Measurements from ENCODE around the gene ATG4B.

DNA sequence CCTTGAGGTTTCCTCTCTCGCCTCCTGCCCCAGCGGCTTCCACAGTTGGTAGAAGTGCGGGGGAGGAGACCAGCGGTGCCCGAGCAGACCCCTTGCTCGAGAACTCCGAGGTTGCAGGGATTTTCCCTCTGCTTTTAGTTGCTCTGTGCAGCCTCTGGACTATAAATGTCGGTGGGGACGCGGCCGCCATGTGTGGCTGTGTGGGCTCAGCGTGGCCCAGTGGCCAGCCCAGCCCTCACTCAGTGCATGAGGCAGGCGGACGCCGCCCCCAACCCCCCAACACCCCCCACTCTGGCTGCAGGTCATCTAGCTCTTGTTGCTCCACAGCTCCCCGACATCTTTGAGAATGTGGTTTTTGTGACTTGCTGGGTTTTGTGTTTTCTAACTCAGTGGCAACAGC, 81.6 kb downstream of the ATG4B start:
- TF ChIP-seq, protein P1, sequence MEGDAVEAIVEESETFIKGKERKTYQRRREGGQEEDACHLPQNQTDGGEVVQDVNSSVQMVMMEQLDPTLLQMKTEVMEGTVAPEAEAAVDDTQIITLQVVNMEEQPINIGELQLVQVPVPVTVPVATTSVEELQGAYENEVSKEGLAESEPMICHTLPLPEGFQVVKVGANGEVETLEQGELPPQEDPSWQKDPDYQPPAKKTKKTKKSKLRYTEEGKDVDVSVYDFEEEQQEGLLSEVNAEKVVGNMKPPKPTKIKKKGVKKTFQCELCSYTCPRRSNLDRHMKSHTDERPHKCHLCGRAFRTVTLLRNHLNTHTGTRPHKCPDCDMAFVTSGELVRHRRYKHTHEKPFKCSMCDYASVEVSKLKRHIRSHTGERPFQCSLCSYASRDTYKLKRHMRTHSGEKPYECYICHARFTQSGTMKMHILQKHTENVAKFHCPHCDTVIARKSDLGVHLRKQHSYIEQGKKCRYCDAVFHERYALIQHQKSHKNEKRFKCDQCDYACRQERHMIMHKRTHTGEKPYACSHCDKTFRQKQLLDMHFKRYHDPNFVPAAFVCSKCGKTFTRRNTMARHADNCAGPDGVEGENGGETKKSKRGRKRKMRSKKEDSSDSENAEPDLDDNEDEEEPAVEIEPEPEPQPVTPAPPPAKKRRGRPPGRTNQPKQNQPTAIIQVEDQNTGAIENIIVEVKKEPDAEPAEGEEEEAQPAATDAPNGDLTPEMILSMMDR (IDR thresholded peaks at IDR 0.05; ENCODE audit: low read length): no peak
- TF ChIP-seq EZH2 (IDR thresholded peaks at IDR 0.05; ENCODE audit: borderline replicate concordance, low read length): no peak
